GM21825 (cell line): ENCODE measurements around the gene CCDC3.

Source experiments
- ATAC-seq: cut with Tn5 transposase; IDR thresholded peaks from one replicate; pipeline ENCODE4 v1.9.1; 2021; ENCODE audit warnings: mild to moderate bottlenecking, moderate library complexity; ENCODE audit not compliant: unreplicated experiment

Gene CCDC3

GRCh38 chr10:12847361-12847975 is 154.0 kb downstream of the CCDC3 start:
- no peak for ATAC-seq

DNA sequence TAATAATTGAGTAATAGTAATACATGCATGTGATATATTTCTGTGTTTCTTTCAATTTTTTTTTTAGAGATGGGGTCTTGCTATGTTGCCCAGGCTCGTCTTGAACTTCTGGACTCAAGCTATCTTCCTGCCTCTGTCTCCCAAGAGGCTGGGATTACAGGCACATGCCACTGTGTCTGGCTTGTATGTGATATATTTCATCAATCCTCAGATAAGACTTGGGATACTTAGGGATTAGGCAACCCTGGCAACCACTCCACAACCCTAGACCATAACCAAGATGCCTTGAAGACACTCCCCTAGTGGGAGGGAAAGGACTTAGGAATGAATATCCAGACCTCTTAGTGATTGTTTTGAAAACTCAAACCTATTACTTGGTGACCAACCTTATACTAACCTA is 154.8 kb downstream of the CCDC3 start:
- no peak for ATAC-seq
